ENCODE results near the gene SLC15A4.
"Not testable (repeated sequence)": the region's sequence is repeated elsewhere in the genome, so short reads cannot be mapped to it uniquely, and the experiment has no call there.

SLC15A4 gene

GRCh38 chr12:128844031-128844635 is 20.4 kb upstream of the SLC15A4 start:
- DNase-seq (ENCODE audit: low read depth in 2 of 2, low spot score in 1 of 2), result no peak

- no peak for DNase-seq (ENCODE audit: low read depth in 2 of 2, low spot score in 1 of 2)
Observed at GRCh38 chr12:128843538-128843937, 19.8 kb upstream of the SLC15A4 start.

- no peak for DNase-seq (ENCODE audit: low read depth in 2 of 2, low spot score in 1 of 2)
Observed at GRCh38 chr12:128842579-128842978, 18.8 kb upstream of the SLC15A4 start.

- no peak for DNase-seq (ENCODE audit: low read depth in 2 of 2, low spot score in 1 of 2)
Observed at GRCh38 chr12:128840862-128841468, 17.2 kb upstream of the SLC15A4 start.

- DNase-seq (ENCODE audit: low read depth in 2 of 2, low spot score in 1 of 2), result not testable (repeated sequence)
Observed at GRCh38 chr12:128839885-128840284, 16.1 kb upstream of the SLC15A4 start.

- DNase-seq (ENCODE audit: low read depth in 2 of 2, low spot score in 1 of 2), result no peak
Observed at GRCh38 chr12:128833418-128833817, 9.7 kb upstream of the SLC15A4 start.

DNA sequence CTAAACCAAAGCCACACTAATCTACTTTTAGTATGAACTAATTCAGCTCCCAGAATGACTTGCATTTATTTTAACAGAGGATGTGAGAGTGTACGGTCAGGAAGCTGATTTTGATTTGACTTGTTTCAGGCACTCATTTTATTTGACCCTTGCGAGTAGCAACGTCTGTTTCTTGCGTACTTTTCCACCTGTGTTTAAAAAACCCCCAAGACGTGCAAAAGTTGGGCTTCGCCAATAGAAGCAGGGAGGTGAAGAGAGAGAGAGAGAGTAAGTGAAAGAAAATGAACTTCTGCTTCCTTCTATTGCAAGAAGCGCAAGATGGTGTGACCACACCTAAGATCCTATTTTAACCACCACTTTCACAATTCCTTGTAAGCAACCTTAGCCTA is 6.7 kb upstream of the SLC15A4 start:
- no peak for DNase-seq (ENCODE audit: low read depth in 2 of 2, low spot score in 1 of 2)

DNA sequence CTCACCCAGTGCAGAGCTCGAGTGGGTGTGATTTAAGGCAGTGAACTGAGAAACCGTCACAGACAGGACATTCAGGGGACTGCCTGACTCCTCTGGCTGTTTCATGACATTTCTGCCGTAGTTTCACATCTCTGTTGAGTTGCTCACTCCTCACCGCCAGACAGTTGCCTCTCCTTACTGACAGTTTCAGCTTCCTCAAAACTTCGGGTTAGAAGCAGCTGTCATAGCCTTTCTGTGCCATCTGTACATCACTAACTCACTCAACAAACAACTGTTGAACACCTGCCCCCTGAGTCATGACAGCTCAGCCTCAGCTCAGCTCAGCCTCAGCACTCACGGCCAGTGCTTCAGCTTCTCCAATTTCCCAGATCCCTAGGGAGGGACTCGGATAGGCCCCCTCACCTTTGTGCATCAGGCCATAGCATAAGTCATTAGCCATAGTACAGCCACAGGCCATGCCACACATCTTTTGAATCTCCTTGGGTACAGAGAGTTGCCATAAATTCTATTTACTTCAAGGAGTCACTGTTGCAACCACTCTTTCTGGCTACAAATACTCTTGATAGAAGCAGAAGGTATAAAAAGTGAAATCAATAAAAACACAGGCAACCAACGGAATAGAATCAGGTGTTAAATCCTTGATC is 6.2 kb upstream of the SLC15A4 start:
- DNase-seq (ENCODE audit: low read depth in 2 of 2, low spot score in 1 of 2), result no peak

GRCh38 chr12:128827724-128828123 is 4.0 kb upstream of the SLC15A4 start:
- DNase-seq (ENCODE audit: low read depth in 2 of 2, low spot score in 1 of 2), result no peak

GRCh38 chr12:128825835-128826234 is 2.1 kb upstream of the SLC15A4 start:
- no peak for DNase-seq (ENCODE audit: low read depth in 2 of 2, low spot score in 1 of 2)

DNA sequence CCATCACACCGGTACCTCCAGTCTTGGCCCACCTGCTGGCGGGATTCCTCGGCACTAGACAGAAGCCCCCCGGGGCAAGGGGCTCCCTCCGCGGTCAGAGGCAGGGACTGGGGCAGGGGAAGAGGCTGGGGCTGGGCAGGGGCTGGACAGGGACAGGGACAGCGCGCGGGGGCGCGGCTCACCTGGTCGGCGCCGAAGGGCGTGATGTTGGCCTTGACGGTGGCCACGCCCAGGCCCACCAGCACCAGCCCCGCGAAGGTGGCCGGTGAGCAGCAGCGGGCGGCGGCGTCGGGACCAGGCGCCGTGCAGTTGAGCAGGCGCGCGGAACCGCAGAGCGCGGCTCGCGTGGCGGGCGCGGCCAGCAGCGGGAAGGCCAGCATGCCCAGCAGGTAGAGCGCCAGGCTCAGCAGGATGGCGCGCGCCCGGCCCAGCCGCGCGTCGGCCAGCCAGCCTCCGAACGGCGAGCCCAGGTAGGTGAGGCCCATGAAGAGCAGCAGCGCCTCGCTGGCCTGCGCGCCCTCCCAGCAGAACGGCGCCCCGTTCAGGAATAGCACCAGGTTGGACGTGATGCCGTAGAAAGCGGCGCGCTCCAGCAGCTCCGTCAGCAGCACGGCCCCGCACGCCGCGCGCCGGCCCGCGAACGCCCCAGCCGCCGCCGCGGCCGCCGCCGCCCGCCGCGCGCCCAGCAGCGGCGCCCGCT is 392 bp downstream of the SLC15A4 start:
- no peak for DNase-seq (ENCODE audit: low read depth in 2 of 2, low spot score in 1 of 2)

DNA sequence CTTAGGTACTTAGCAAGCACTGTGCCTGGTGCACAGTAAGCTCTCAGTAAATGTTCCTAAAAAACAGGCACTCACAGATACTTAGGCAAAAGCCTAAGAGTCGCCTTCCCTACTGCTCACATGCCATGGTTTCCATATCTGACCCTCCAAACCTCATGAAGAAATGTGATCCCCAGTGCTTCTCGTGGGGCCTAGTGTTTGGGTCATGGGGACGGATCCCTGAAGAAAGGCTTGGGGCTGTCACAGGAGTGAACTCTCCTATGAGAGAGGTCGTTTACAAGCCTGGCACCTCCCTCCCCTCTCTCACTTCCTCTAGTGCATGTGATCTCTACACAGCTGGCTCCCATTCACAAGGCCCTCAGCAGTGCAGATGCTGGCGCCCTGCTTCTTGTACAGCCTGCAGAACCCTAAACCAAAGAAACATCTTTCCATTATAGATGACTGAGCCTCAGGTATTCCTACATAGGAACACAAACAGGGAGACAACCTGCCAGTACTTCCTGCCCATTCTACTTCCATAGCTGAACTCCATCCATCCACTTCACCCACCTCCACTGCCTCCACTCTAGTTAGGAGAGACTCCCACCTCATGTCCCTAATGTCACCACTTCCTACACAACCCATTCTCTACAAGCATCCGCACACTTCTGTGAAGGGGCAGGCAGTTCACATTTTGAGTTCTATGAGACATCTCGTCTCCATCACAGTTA is 2.9 kb downstream of the SLC15A4 start:
- DNase-seq (ENCODE audit: low read depth in 2 of 2, low spot score in 1 of 2), result no peak

- DNase-seq (ENCODE audit: low read depth in 2 of 2, low spot score in 1 of 2), result no peak
Observed at GRCh38 chr12:128820253-128820652, 3.5 kb downstream of the SLC15A4 start.

GRCh38 chr12:128819293-128820144 is 4.2 kb downstream of the SLC15A4 start:
- DNase-seq (ENCODE audit: low read depth in 2 of 2, low spot score in 1 of 2), result no peak

GRCh38 chr12:128818065-128819022 is 5.4 kb downstream of the SLC15A4 start:
- no peak for DNase-seq (ENCODE audit: low read depth in 2 of 2, low spot score in 1 of 2)

GRCh38 chr12:128817111-128818015 is 6.4 kb downstream of the SLC15A4 start:
- no peak for DNase-seq (ENCODE audit: low read depth in 2 of 2, low spot score in 1 of 2)

GRCh38 chr12:128816643-128816920 is 7.2 kb downstream of the SLC15A4 start:
- no peak for DNase-seq (ENCODE audit: low read depth in 2 of 2, low spot score in 1 of 2)

GRCh38 chr12:128815779-128816642 is 7.7 kb downstream of the SLC15A4 start:
- no peak for DNase-seq (ENCODE audit: low read depth in 2 of 2, low spot score in 1 of 2)

Data from stimulated activated CD8-positive, alpha-beta memory T cell treated with anti-CD3 and anti-CD28 coated beads, Interleukin-4, amount 100 ng/mL, for 4 hours (primary cell).